Measurements from ENCODE around the gene LMTK2.

Gene LMTK2

GRCh38 chr7:98240961-98241673 lies 134.5 kb downstream of the LMTK2 start:
- no peak for DNase-seq

GRCh38 chr7:98241674-98242241 lies 135.1 kb downstream of the LMTK2 start:
- no peak for DNase-seq

- no peak for DNase-seq
Observed at GRCh38 chr7:98242342-98242741, 135.7 kb downstream of the LMTK2 start.

DNA sequence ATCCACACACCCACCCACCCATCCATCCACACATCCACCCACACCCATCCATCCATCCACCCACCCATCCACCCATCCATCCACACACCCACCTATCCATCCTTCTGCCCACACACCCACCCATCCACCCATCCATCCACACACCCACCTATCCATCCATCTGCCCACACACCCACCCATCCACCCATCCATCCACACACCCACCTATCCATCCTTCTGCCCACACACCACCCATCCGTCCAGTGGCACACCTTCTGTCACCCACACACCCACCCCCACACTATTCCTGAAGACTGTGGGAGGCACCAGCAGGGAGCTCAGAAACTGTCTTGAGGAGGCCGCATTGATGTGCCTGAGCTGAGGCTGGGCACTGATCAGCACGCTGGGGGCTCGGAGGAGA lies 136.3 kb downstream of the LMTK2 start:
- DNase-seq, result no peak

DNA sequence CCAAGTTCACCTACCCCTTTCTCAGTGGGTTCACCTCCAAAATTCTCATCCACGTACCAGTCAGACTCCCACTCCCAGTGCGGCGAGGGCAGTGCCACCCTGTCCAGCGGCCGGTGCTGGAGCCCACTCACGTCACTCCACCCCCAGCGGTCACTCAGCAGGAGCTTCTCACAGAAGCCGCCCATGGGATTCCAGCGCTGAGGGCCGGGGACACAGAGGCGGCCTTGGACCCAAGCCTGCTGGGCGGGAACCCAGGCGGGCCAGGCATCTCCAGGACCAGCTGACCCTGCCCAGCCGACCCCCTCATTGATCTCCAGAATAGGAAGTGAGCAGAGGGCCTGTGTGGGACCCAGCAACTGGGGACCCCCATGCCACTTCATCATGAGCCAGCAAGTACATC lies 138.2 kb downstream of the LMTK2 start:
- DNase-seq, result no peak

- no peak for DNase-seq
Observed at GRCh38 chr7:98248156-98248555, 141.5 kb downstream of the LMTK2 start.

GRCh38 chr7:98249106-98249505 lies 142.4 kb downstream of the LMTK2 start:
- DNase-seq, result no peak

DNA sequence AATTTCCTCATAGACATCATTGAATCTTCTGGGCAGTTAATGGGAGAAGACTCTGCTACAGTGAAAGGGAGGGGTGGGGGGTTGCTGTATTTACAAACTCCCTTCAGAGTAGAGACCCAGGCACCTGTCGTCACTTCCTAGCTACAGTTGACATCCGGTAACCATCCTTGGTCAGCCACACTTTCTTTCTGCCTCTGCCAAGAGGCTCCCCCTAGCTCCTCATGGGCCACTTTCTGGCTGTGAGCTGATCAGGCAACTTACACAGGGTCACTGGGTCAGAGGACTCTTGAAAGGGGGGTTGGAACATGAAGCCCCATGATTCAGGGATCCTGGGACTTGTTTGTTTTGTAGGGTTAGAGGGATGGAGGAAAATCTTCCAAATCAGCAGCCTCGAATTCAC lies 144.1 kb downstream of the LMTK2 start:
- peak; percentile 40 for DNase-seq

GRCh38 chr7:98251231-98251600 lies 144.6 kb downstream of the LMTK2 start:
- DNase-seq, result peak; percentile 28

DNA sequence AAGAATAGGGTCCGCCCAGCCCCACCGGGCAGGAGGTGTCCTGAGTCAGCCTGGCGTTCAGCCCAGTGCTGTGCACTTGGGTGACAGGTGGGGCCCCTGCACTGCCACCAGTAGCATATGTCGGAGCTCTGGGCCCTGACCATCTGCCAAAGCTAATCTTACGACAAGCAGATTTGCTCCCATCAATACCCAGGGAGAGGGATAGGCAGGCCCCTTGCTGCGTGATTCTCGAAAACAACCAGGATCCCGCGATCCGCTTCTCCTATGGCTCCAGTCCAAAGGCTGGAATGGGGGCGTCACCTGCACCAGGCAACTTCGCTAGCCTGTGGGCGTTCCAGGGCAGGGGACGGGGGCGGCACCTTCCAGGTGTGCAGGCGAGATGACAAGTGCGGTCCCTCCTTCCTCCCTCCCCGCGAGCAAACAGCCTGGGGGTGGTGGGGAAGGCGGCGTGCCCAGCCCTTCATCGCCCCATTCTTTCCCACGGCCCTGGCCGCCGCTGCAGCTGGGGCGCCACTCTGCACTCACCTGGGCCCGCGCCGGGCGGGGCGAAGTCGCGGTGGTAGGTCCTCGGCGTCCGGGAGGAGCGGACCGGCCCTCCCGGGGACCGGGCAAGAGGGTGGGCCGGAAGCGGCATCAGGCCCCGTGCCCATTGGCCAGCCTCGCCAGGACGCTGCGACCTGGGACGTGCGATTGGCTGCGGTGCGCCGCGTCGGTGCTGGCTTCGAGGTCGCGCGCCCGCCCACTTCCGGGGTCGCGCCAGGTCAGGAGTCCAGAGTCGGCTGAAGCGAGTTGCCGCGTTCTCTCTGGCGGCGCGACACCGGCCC lies 145.2 kb downstream of the LMTK2 start, which contains the start of gene TECPR1:
TECPR1 (minus strand) TSS at position 632 of the 824 bp plus-strand sequence. CDS start 6,086 bp downstream, outside the sequence.
- peak; percentile 83 for DNase-seq

- no peak for DNase-seq
Observed at GRCh38 chr7:98252425-98253054, 145.9 kb downstream of the LMTK2 start.

DNA sequence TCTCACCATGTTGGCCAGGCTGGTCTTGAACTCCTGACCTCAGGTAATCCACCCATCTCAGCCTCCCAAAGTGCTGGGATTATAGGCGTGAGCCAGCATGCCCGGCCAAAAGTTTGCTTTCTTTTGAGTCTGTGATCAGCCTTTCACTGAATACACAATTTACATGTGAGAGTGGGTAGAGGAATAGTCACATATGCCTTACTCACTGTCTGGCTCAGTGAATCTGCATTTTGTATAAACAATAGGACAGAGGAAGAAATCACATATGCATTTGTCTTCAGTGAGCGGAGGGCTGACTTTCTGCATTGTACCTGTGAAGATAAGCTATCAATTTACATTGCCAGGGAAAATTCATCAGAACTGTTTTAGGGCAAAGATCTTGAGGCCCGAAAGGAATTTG lies 147.9 kb downstream of the LMTK2 start:
- DNase-seq, result no peak

DNA sequence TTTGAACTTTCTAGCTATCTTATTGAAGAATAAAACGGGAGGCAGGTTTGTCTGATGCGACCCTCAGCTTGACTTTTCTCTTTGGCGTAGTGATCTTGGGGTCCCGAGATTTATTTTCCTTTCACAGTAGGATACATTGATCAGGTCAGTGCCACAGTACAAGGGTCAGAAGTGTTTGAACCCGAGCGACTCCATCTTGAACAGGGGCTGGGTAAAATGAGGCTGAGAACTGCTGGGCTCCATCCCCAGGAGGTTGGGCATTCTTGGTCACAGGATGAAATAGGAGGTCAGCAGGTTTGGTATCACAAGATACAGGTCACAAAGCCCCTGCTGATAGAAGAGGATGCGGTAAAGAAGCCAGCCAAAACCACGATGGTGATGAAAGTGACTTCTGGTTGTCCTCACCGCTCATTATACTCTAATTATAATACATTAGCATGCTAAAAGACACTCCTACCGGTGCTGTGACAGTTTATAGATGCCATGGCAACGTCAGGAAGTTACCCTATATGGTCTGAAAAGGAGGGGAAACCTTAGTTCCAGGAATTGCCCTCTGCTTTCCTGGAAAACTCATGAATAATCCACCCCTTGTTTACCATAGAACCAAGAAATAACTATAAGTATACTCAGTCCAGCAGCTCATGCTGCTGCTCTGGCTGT lies 148.4 kb downstream of the LMTK2 start:
- no peak for DNase-seq

GRCh38 chr7:98256431-98256830 lies 149.8 kb downstream of the LMTK2 start:
- no peak for DNase-seq

GRCh38 chr7:98257701-98258100 lies 151.0 kb downstream of the LMTK2 start:
- DNase-seq, result no peak

Measured in effector CD4-positive, alpha-beta T cell (primary cell).